HFFc6 (cell line): Measurements from ENCODE around the gene PPIL6. TPM values are rescaled to one million over a fixed set of nuclear protein-coding genes. Genes with fewer than 3 reads are reported as not detected.

ENCODE experiments used
- DNase-seq: peaks from one replicate; pipeline ENCODE4 v3.0.0-alpha.2; 2018
- H3K27ac Mint-ChIP-seq: 2 replicates; pipeline ENCODE4 v1.8.0; 2020; ENCODE audit warnings: mild to moderate bottlenecking, mixed read lengths
- H3K27me3 Mint-ChIP-seq: 2 replicates; pipeline ENCODE4 v1.8.0; 2021; ENCODE audit warnings: mild to moderate bottlenecking, moderate library complexity, mixed read lengths; ENCODE audit not compliant: insufficient read depth
- H3K36me3 Mint-ChIP-seq: 2 replicates; pipeline ENCODE4 v1.8.0; 2021; ENCODE audit warnings: low read depth, mixed read lengths
- H3K4me1 Mint-ChIP-seq: 2 replicates; pipeline ENCODE4 v1.8.0; 2020; ENCODE audit warnings: low read depth, mixed read lengths
- H3K4me3 Mint-ChIP-seq: 2 replicates; pipeline ENCODE4 v1.8.0; 2020; ENCODE audit warnings: mild to moderate bottlenecking, moderate library complexity, mixed read lengths
- H3K9me3 Mint-ChIP-seq: 2 replicates; pipeline ENCODE4 v1.8.0; 2020; ENCODE audit warnings: mild to moderate bottlenecking, mixed read lengths
- total RNA-seq, 6 experiments: library from RNA; stranded (reverse); fragmentation: NEBNext Ultra II Directional; extraction: Animal tissue kit (Norgen Biotek cat#: 25700); gene quantifications; 2 replicates in 1 of 6; 3 replicates in 5 of 6; pipeline ENCODE4 v1.2.3, GENCODE V29; 2021
- TF ChIP-seq, protein P1 (sequence below): fragments of 200-600 bp; sonication (generic); IDR thresholded peaks from 2 replicates; pipeline ENCODE4 v1.5.0; 2021; ENCODE audit warnings: antibody characterized with exemption, mild to moderate bottlenecking

Gene PPIL6
- total RNA-seq, 6 experiments from 2014 or later = 0.21 to 0.53 (median 0.43) TPM; not detected in 1

DNA sequence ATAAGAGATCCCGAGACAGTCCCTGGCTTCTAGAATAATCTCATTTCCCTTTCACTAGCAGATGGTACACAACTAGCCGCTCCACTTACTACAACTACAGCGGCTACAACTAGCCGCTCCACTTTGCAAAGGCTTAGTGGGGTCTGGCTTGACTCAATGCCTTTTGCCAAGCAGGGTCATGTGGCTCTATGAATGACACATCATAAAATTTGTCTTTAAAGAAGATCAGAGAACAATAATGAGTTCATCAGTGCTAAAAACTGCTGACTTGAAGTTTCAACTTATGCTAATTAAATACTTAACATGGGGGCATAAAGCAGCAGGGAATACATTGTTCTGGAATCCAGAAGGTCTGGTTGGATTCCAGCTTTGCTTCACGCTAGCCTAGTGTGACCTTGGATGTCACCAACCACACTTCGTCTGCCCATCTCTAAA, 17.2 kb upstream of the PPIL6 start:
- Mint-ChIP-seq H3K27ac (peak overlapping the region; percentile 94), H3K36me3 (peaks cover 10% of the 10 kb centered on the region), H3K4me3 (peak overlapping the region; percentile 99), H3K4me1 (peaks cover 53% of the 10 kb centered on the region), H3K27me3 (peaks cover 7% of the 10 kb centered on the region), H3K9me3 (no peaks in the 10 kb centered on the region)
- TF ChIP-seq, protein P1, sequence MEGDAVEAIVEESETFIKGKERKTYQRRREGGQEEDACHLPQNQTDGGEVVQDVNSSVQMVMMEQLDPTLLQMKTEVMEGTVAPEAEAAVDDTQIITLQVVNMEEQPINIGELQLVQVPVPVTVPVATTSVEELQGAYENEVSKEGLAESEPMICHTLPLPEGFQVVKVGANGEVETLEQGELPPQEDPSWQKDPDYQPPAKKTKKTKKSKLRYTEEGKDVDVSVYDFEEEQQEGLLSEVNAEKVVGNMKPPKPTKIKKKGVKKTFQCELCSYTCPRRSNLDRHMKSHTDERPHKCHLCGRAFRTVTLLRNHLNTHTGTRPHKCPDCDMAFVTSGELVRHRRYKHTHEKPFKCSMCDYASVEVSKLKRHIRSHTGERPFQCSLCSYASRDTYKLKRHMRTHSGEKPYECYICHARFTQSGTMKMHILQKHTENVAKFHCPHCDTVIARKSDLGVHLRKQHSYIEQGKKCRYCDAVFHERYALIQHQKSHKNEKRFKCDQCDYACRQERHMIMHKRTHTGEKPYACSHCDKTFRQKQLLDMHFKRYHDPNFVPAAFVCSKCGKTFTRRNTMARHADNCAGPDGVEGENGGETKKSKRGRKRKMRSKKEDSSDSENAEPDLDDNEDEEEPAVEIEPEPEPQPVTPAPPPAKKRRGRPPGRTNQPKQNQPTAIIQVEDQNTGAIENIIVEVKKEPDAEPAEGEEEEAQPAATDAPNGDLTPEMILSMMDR = no peak
- no peak for DNase-seq

DNA sequence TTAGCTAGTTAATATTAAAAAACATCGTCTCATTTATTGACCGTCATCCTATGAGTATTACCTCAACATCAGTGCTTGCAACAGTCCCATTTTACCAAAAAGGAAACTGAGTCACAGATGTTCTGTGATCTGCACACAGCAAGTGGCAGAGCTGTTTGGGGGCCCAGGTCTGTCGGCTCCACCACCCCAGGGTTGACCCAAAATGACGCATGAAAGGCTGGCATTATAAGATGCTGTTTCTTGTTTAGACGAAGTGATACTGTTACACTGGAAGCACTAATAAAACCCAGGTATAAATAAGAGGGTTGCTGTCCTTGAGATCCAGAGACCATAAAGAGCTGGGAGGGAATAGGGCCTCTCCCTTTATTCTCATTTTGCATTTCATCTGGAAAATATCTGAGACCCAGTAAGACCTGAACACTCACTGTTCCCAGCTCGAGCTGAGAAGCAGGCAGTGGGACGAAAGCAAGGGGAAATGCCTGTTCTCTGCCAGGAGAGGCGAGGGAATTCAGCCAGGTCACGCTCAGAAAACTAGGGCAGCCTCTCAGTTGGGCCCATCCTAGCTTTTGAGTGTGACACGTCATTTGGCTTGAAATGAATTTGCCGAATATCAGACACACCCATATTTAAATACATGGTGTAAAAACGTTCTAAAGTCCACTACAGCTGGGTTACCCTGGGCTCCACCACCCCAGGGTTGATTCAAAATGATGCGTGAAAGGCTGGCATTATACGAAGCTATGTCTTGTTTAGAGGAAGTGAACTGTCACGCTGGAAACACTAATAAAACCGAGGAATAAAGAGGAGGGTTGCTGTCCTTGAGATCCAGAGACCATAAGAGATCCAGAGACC, 16.5 kb upstream of the PPIL6 start:
- H3K4me3 Mint-ChIP-seq = peak overlapping the region; percentile 99
- peaks cover 7% of the 10 kb centered on the region for H3K27me3 Mint-ChIP-seq
- H3K9me3 Mint-ChIP-seq = no peaks in the 10 kb centered on the region
- H3K27ac Mint-ChIP-seq = peak overlapping the region; percentile 94
- TF ChIP-seq, protein P1 = no peak
- H3K4me1 Mint-ChIP-seq = peaks cover 48% of the 10 kb centered on the region
- H3K36me3 Mint-ChIP-seq = peaks cover 4% of the 10 kb centered on the region
- DNase-seq = peak; percentile 80

DNA sequence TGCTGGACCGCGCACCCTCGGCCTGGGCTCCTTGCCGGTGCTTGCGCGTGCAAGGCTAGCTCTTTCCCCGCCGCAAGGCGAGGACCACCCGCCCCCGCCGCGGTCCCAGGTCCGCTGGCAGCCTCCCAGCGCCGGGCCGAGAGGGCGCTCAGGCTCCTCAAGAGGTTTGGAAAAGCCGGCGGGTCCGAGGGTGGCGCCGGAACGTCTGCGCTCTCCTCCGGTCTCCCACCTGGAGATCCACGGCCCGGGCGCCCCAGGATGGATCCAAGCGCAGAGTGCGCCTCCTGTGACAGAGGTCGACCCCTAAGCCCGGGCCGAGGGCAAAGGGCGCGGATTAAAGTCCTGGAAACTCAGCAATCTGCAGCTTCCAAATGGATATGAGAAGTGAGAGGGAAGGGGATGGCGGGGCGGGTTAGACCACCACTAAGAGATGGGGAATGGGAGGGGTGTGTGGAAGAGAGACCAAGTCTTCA, 15.7 kb upstream of the PPIL6 start:
- Mint-ChIP-seq H3K9me3 (no peaks in the 10 kb centered on the region), H3K36me3 (no peaks in the 10 kb centered on the region), H3K4me1 (peaks cover 45% of the 10 kb centered on the region), H3K27me3 (peaks cover 7% of the 10 kb centered on the region), H3K4me3 (peak overlapping the region; percentile 99), H3K27ac (peak overlapping the region; percentile 94)
- no peak for DNase-seq
- TF ChIP-seq, protein P1 = no peak

DNA sequence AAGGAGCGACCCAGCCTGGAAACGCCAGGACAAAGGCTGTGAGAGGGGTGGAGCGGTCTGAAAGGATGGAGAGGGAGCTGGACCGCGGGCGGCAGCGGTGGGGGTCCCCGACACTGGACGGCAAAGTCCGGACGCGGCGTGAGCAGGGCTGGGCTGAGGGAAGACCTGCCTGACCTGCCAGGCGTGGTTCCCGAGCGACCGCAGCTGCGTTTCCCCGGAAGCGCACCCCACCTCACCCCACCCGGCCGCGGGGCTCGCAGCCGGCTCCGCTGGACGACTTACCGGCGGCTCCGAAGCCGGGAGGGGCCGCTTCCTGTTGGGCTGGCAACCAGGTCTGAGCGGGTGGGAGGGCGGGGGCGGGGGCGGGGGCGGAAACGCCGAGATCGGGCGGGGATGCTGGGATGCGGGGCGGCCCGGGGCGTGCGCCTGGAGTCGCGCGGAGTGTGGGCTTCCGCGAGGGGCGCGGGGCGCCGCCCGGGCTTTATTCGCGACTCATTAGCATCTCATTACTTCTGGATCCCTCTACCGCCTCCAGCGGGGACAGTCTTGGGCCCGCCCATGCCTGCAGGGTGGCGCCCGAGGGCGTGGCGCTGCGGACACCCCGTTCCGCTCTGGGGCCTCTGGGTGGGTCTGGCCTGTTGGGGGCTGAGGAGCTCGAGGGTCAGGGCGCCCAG, 15.1 kb upstream of the PPIL6 start, which contains the start of gene MICAL1:
TSS of gene MICAL1 (minus strand) at position 336 of the 674 bp plus-strand sequence. CDS start 1,576 bp downstream, outside the sequence.
- Mint-ChIP-seq H3K27me3 (peaks cover 7% of the 10 kb centered on the region), H3K4me1 (peaks cover 45% of the 10 kb centered on the region), H3K36me3 (peaks cover 4% of the 10 kb centered on the region; the same call in 1 of the 2 replicates), H3K4me3 (peak within 1 kb of the TSS; percentile 99), H3K27ac (peak within 1 kb of the TSS; percentile 94), H3K9me3 (no peaks in the 10 kb centered on the region)
- TF ChIP-seq, protein P1 = peak; percentile 63
- DNase-seq = peak; percentile 65

DNA sequence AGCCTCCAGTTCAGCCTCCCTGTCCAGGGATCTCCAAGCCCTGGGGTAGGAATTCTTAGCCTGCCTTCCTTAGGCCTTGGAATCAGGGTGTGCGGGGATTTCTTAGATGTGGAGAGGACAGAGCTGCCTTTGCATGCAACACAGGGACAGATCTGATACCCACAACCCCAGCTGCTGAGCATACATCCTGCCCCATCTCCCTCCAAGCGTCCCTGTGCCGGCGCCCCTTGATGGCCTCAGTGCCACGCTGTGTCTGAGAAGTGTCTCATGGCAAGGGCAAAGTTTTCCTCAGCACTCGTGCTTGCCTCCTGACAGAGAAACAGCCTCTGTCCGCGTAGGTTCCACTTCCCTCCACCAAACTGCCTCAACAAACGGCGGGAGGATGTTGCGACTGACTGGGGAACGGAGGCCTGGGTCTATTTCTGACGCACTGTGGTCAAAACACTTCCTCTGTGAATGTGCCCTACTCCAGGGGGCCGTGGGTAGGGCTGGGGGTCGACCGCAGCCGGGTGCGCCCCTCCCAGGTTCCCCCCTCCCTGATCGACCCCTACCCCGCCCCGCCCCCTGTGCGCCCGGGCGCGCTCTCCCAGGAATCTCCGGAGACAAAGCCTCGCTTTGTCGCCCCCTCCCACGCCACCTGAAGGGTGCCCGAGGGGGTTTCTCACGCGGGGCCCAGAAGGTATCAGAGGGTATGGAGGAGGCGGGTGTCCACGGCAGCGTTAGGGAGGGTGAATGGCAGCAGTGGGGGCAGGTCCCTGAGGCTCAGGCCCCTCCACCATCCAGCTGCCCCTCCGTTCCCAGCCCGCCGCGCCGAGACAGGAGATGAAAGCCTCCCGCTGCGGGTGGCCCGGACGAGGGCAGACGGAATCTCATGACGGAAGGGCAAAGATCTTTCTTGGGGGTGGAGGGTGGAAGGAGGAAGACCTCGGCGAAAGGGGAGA, 14.3 kb upstream of the PPIL6 start:
- peak overlapping the region; percentile 94 for H3K27ac Mint-ChIP-seq
- peaks cover 6% of the 10 kb centered on the region for H3K27me3 Mint-ChIP-seq
- peak overlapping the region; percentile 99 for H3K4me3 Mint-ChIP-seq
- DNase-seq = no peak
- H3K9me3 Mint-ChIP-seq = no peaks in the 10 kb centered on the region
- peaks cover 45% of the 10 kb centered on the region for H3K4me1 Mint-ChIP-seq
- TF ChIP-seq, protein P1 = no peak
- peaks cover 4% of the 10 kb centered on the region; the same call in 1 of the 2 replicates for H3K36me3 Mint-ChIP-seq
